H1 (cell line): ENCODE data around the gene NDUFB3. TPM values are rescaled to one million over a fixed set of nuclear protein-coding genes. Genes with fewer than 3 reads are reported as not detected.

Experiments used
- CTCF ChIA-PET: fragments of 300-600 bp; sonication (Branson Sonifier 250); formaldehyde crosslinking; loops from one replicate; lab custom pipeline; 2021; ENCODE audit not compliant: partially characterized antibody; lab: Charles Lee
- POLR2A ChIA-PET: fragments of 300-600 bp; sonication (Branson Sonifier 250); formaldehyde crosslinking; loops from one replicate; lab custom pipeline; 2021; ENCODE audit warnings: inconsistent platforms; ENCODE audit not compliant: partially characterized antibody; lab: Charles Lee
- DNase-seq, 2 experiments: peaks; one replicate each; pipeline versions ENCODE4 v3.0.0 to v3.0.0-alpha.2; 2010 to 2022; ENCODE audit warnings: low spot score in 2 of 2, low read depth in 1 of 2, mixed read lengths in 1 of 2
- FAIRE-seq: peaks from 2 replicates; lab custom pipeline; 2011; peaks lifted over from hg19 to GRCh38; lab: Jason Lieb, UNC
- H2AFZ ChIP-seq: 2 replicates; pipeline ENCODE4 v1.8.1; 2012; ENCODE audit warnings: low read length, inconsistent platforms
- H2AK5ac ChIP-seq: 2 replicates; pipeline ENCODE4 v1.6.1; 2013; ENCODE audit warnings: low read depth, low read length
- H2BK120ac ChIP-seq: replicated peaks from 2 replicates; pipeline ENCODE3; 2013; ENCODE audit warnings: low read depth, low read length, inconsistent platforms
- H2BK12ac ChIP-seq: 2 replicates; pipeline ENCODE4 v1.6.1; 2013; ENCODE audit warnings: low read depth, low read length
- H2BK15ac ChIP-seq: 2 replicates; pipeline ENCODE4 v1.6.1; 2013; ENCODE audit warnings: low read length
- H2BK20ac ChIP-seq: 2 replicates; pipeline ENCODE4 v1.6.1; 2013; ENCODE audit warnings: low read length
- H2BK5ac ChIP-seq: 2 replicates; pipeline ENCODE4 v1.6.1; 2013; ENCODE audit warnings: low read depth, low read length
- H3K14ac ChIP-seq: 2 replicates; pipeline ENCODE4 v1.6.1; 2013; ENCODE audit warnings: inconsistent platforms; ENCODE audit not compliant: insufficient read length
- H3K18ac ChIP-seq: 2 replicates; pipeline ENCODE4 v1.6.1; 2013; ENCODE audit warnings: low read length; ENCODE audit errors: extremely low read depth
- H3K23ac ChIP-seq: 2 replicates; pipeline ENCODE4 v1.6.1; 2013; ENCODE audit warnings: inconsistent platforms; ENCODE audit not compliant: insufficient read length
- H3K23me2 ChIP-seq: 2 replicates; pipeline ENCODE4 v1.6.1; 2013; ENCODE audit warnings: low read depth, low read length
- H3K27ac ChIP-seq: 2 replicates; pipeline ENCODE4 v1.6.1; 2011; ENCODE audit warnings: low read depth, low read length, inconsistent platforms
- H3K27me3 ChIP-seq, 4 experiments: replicated peaks in 1 of 4; 1 replicate in 1 of 4; 2 replicates in 3 of 4; pipeline versions ENCODE4 v1.6.1 to v1.8.1; 2011 to 2013; ENCODE audit warnings: low read length in 3 of 4, mild to moderate bottlenecking in 3 of 4, inconsistent platforms in 2 of 4, mixed read lengths in 2 of 4, moderate library complexity in 1 of 4; ENCODE audit not compliant: control insufficient read depth in 3 of 4, insufficient read depth in 3 of 4; ENCODE audit errors: extremely low read depth in 1 of 4
- H3K36me3 ChIP-seq, 4 experiments: 2 replicates each; pipeline versions ENCODE4 v1.6.1 to v1.8.1; 2011 to 2013; ENCODE audit warnings: mild to moderate bottlenecking in 4 of 4, low read length in 3 of 4, moderate library complexity in 2 of 4, control low read depth in 1 of 4, inconsistent platforms in 1 of 4; ENCODE audit not compliant: insufficient read depth in 4 of 4, control insufficient read depth in 2 of 4
- H3K4ac ChIP-seq: replicated peaks from 2 replicates; pipeline ENCODE3; 2013; ENCODE audit warnings: low read length, low read depth, mixed read lengths, inconsistent platforms; ENCODE audit not compliant: insufficient read length
- H3K4me1 ChIP-seq, 4 experiments: replicated peaks in 1 of 4; 1 replicate in 1 of 4; 2 replicates in 3 of 4; pipeline versions ENCODE4 v1.6.1 to v1.8.1; 2011 to 2013; ENCODE audit warnings: low read length in 3 of 4, inconsistent platforms in 2 of 4, mixed read lengths in 1 of 4; ENCODE audit not compliant: insufficient read depth in 4 of 4, control insufficient read depth in 3 of 4
- H3K4me2 ChIP-seq, 2 experiments: 2 replicates each; pipeline versions ENCODE4 v1.6.1 to v1.8.1; 2011 to 2013; ENCODE audit warnings: low read depth in 2 of 2, low read length in 2 of 2, control low read depth in 1 of 2, inconsistent platforms in 1 of 2, mild to moderate bottlenecking in 1 of 2; ENCODE audit not compliant: insufficient read depth in 1 of 2
- H3K4me3 ChIP-seq, 4 experiments: fragments of 200-600, 300-600 bp in 1 of 4; sonication (generic), shearing (Covaris generic), sonication (Bioruptor Twin) in 1 of 4; 2 replicates each; pipeline versions ENCODE4 v1.5.1 to v1.8.1; 2011 to 2016; ENCODE audit warnings: low read length in 4 of 4, low read depth in 3 of 4, control low read depth in 2 of 4, inconsistent platforms in 2 of 4, mild to moderate bottlenecking in 2 of 4, mixed read lengths in 1 of 4, moderate library complexity in 1 of 4; ENCODE audit not compliant: insufficient read depth in 2 of 4; ENCODE audit errors: extremely low read depth in 1 of 4
- H3K56ac ChIP-seq: replicated peaks from 2 replicates; pipeline ENCODE3; 2013; ENCODE audit warnings: low read depth, mild to moderate bottlenecking, mixed read lengths, low read length, inconsistent platforms; ENCODE audit not compliant: insufficient read length
- H3K79me1 ChIP-seq: 2 replicates; pipeline ENCODE4 v1.6.1; 2013; ENCODE audit warnings: low read depth, low read length, control low read depth
- H3K79me2 ChIP-seq, 2 experiments: 2 replicates each; pipeline versions ENCODE4 v1.6.1 to v1.8.1; 2012 to 2013; ENCODE audit warnings: low read length in 2 of 2, mild to moderate bottlenecking in 2 of 2, inconsistent platforms in 1 of 2; ENCODE audit not compliant: insufficient read depth in 2 of 2, control insufficient read depth in 1 of 2
- H3K9ac ChIP-seq, 4 experiments: replicated peaks in 1 of 4; 1 replicate in 1 of 4; 2 replicates in 3 of 4; pipeline versions ENCODE4 v1.6.1 to v1.8.1; 2011 to 2013; ENCODE audit warnings: low read depth in 3 of 4, low read length in 3 of 4, control low read depth in 2 of 4, mild to moderate bottlenecking in 2 of 4, moderate library complexity in 2 of 4, inconsistent platforms in 1 of 4; ENCODE audit errors: extremely low read depth in 1 of 4
- H3K9me3 ChIP-seq, 2 experiments: 2 replicates each; pipeline versions ENCODE4 v1.6.1 to v1.8.1; 2012 to 2013; ENCODE audit warnings: mild to moderate bottlenecking in 2 of 2, moderate library complexity in 2 of 2, control low read depth in 1 of 2, inconsistent platforms in 1 of 2, low read depth in 1 of 2, low read length in 1 of 2, mixed read lengths in 1 of 2; ENCODE audit not compliant: insufficient read depth in 2 of 2
- H4K20me1 ChIP-seq, 2 experiments: replicated peaks in 1 of 2; 2 replicates each; pipeline versions ENCODE3 to v1.8.1; 2011 to 2013; ENCODE audit warnings: inconsistent platforms in 2 of 2, low read length in 2 of 2, mild to moderate bottlenecking in 1 of 2; ENCODE audit not compliant: insufficient read depth in 2 of 2, control insufficient read depth in 1 of 2
- H4K5ac ChIP-seq: 2 replicates; pipeline ENCODE4 v1.6.1; 2013; ENCODE audit warnings: low read length, low read depth, mixed read lengths, inconsistent platforms; ENCODE audit not compliant: insufficient read length
- H4K8ac ChIP-seq: 2 replicates; pipeline ENCODE4 v1.8.0; 2013; ENCODE audit warnings: mild to moderate bottlenecking, moderate library complexity, low read length, inconsistent platforms; ENCODE audit not compliant: insufficient read depth; ENCODE audit errors: extremely low read depth
- H4K91ac ChIP-seq: replicated peaks from 2 replicates; pipeline ENCODE3; 2013; ENCODE audit warnings: low read length, mixed read lengths, inconsistent platforms; ENCODE audit not compliant: insufficient read length
- ASH2L ChIP-seq: fragments of 200-600, 300-600 bp; sonication (generic); IDR thresholded peaks from one replicate; pipeline ENCODE4 v1.7.1; 2017; ENCODE audit warnings: low read length
- BCL11A ChIP-seq, 2 experiments: IDR thresholded peaks; one replicate each; pipeline ENCODE4 v1.6.1; 2011; ENCODE audit warnings: low read depth in 2 of 2, low read length in 2 of 2, mild to moderate bottlenecking in 2 of 2
- POU5F1 ChIP-seq: IDR thresholded peaks from 2 replicates; pipeline ENCODE4 v1.6.1; 2011; ENCODE audit warnings: low read depth, mild to moderate bottlenecking, low read length, moderate library complexity
- RFX5 ChIP-seq: IDR thresholded peaks from 2 replicates; pipeline ENCODE4 v1.6.1; 2011; ENCODE audit warnings: low read depth, low read length, improper control_type of control experiment, borderline replicate concordance
- SIX5 ChIP-seq: IDR thresholded peaks from 2 replicates; pipeline ENCODE4 v1.6.1; 2011; ENCODE audit warnings: mild to moderate bottlenecking, low read depth, low read length
- SP2 ChIP-seq: IDR thresholded peaks from 2 replicates; pipeline ENCODE4 v1.6.1; 2012; ENCODE audit warnings: mild to moderate bottlenecking, low read length, inconsistent platforms
- polyA plus RNA-seq, 7 experiments: library from polyadenylated mRNA; depleted of rRNA in 3 of 7; stranded (reverse) in 5 of 7; unstranded in 2 of 7; fragments of >200 nt in 5 of 7; fragments of 200-250 nt in 2 of 7; gene quantifications; 1 replicate in 5 of 7; 2 replicates in 1 of 7; 4 replicates in 1 of 7; pipeline versions ENCODE4 v1.2.1 to v1.2.3, GENCODE V29; 2011 to 2013; ENCODE audit warnings: missing spikeins in 2 of 7, mixed read lengths in 2 of 7
- total RNA-seq: library from RNA; stranded (reverse); fragmentation: NEBNext Ultra II Directional; extraction: Animal tissue kit (Norgen Biotek cat#: 25700); gene quantifications from 2 replicates; pipeline ENCODE4 v1.2.1, GENCODE V29; 2021
- TF ChIP-seq, protein P1 (sequence below): IDR thresholded peaks from 2 replicates; pipeline ENCODE4 v1.6.1; 2011; ENCODE audit warnings: low read depth, mild to moderate bottlenecking, low read length; ENCODE audit not compliant: insufficient read depth

NDUFB3 gene
- total and polyA plus RNA-seq, 2 of the 8 experiments (the other 6 are each of a cell fraction or from before 2014, with no cell fraction given), result 38.2 to 55.3 TPM

DNA sequence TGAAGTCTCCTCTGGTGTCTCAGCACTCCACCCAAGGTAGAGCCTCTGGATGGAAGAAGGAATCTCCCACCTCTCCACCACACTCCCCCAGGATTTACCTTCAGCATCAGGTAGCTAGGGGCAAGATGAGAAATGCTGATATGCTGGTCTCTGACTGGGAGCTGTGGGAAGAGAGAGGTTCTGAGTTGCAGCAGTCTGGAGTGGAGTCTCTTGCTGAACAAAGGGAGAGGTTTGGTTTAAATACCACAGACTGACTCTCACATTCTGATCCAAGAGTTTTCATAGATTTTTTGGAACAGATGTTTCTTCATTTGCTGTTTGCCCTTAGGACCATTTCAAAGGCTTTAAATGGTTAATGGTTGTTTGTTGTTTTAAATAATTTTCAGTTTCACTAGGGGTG lies 43.0 kb downstream of the NDUFB3 start:
- Histone ChIP-seq H2BK15ac (no peak overlapping the region), H3K9ac (no peak overlapping the region), H3K79me1 (no peaks in the 10 kb centered on the region), H2BK12ac (no peak overlapping the region), H4K20me1 (peaks cover 0 to 2% of the 10 kb centered on the region in 2 experiments), H3K27me3 (no peaks in the 10 kb centered on the region), H2BK20ac (no peak overlapping the region), H3K9me3 (peaks cover 0 to 4% of the 10 kb centered on the region in 2 experiments; a peak in 1 of 4 replicates), H3K4me2 (no peak overlapping the region)
- POLR2A ChIA-PET, result interaction anchor here (0.6 to 1.7 kb wide), 3 partner anchors 13 to 1009 kb away, joined by 3 to 5 read pairs (median 3); no protein-coding TSS in a partner anchor
- TF ChIP-seq SP2 (no peak), POU5F1 (no peak), ASH2L (no peak), RFX5 (no peak), BCL11A (IDR thresholded peaks at IDR 0.05; ENCODE audit: low read depth in 2 of 2, low read length in 2 of 2) (no peak), SIX5 (no peak)
- TF ChIP-seq, protein P1, sequence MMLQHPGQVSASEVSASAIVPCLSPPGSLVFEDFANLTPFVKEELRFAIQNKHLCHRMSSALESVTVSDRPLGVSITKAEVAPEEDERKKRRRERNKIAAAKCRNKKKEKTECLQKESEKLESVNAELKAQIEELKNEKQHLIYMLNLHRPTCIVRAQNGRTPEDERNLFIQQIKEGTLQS, result no peak
- TF ChIP-seq, all 59 proteins: peak for 0
- Histone ChIP-seq H3K4me1 (peaks cover 4 to 11% (median 7%) of the 10 kb centered on the region in 4 experiments), H3K14ac (no peak overlapping the region), H4K8ac (no peak overlapping the region), H3K79me2 (no peaks in the 10 kb centered on the region), H3K56ac (no peak overlapping the region), H3K18ac (no peak overlapping the region), H2BK5ac (no peak overlapping the region), H2AK5ac (no peak overlapping the region), H3K23ac (no peak overlapping the region), H3K27ac (no peak overlapping the region), H2BK120ac (no peak overlapping the region), H2AFZ (no peak overlapping the region), H3K23me2 (peaks cover 9% of the 10 kb centered on the region), H3K36me3 (no peaks in the 10 kb centered on the region), H4K5ac (no peak overlapping the region), H3K4ac (no peak overlapping the region), H4K91ac (no peak overlapping the region), H3K4me3 (no peak overlapping the region)
- no peak for FAIRE-seq
- DNase-seq, result no peak
- CTCF ChIA-PET, result interaction anchor here (1.0 to 1.9 kb wide), 4 partner anchors 8 to 153 kb away, joined by 3 to 6 read pairs (median 4); no protein-coding TSS in a partner anchor
